Kidney glomerular epithelial cell (primary cell): ENCODE measurements around the gene CLASP1.

Experiments used
- DNase-seq: peaks from one replicate; lab custom pipeline; 2025; lab: John Stamatoyannopoulos, UW

CLASP1 gene

GRCh38 chr2:121372721-121373353 lies 276.4 kb downstream of the CLASP1 start:
- no peak for DNase-seq

GRCh38 chr2:121372082-121372481 lies 277.2 kb downstream of the CLASP1 start:
- DNase-seq = no peak

- DNase-seq = no peak
These were observed 280.4 kb downstream of the CLASP1 start for GRCh38 chr2:121368836-121369235.

- DNase-seq = no peak
These were observed 281.1 kb downstream of the CLASP1 start for GRCh38 chr2:121368155-121368554.

GRCh38 chr2:121367246-121367900 lies 281.9 kb downstream of the CLASP1 start:
- no peak for DNase-seq

GRCh38 chr2:121366040-121366439 lies 283.2 kb downstream of the CLASP1 start:
- no peak for DNase-seq

GRCh38 chr2:121365061-121365460 lies 284.2 kb downstream of the CLASP1 start:
- DNase-seq = no peak

- DNase-seq = peak; percentile 65
These were observed 285.4 kb downstream of the CLASP1 start for GRCh38 chr2:121363632-121364420.

GRCh38 chr2:121362774-121363173 lies 286.5 kb downstream of the CLASP1 start:
- no peak for DNase-seq

GRCh38 chr2:121362226-121362625 lies 287.0 kb downstream of the CLASP1 start:
- no peak for DNase-seq

GRCh38 chr2:121360566-121361300 lies 288.5 kb downstream of the CLASP1 start:
- peak; percentile 84 for DNase-seq

GRCh38 chr2:121359716-121360565 lies 289.3 kb downstream of the CLASP1 start:
- DNase-seq = no peak

- no peak for DNase-seq
These were observed 290.1 kb downstream of the CLASP1 start for GRCh38 chr2:121359170-121359569.

GRCh38 chr2:121358291-121358690 lies 291.0 kb downstream of the CLASP1 start:
- no peak for DNase-seq

GRCh38 chr2:121356058-121356640 lies 293.1 kb downstream of the CLASP1 start:
- peak; percentile 56 for DNase-seq

GRCh38 chr2:121355488-121355887 lies 293.8 kb downstream of the CLASP1 start:
- no peak for DNase-seq

- DNase-seq = no peak
These were observed 297.5 kb downstream of the CLASP1 start for GRCh38 chr2:121351521-121352318.

- DNase-seq = no peak
These were observed 298.4 kb downstream of the CLASP1 start for GRCh38 chr2:121350890-121351289.

GRCh38 chr2:121350402-121350775 lies 298.9 kb downstream of the CLASP1 start:
- no peak for DNase-seq

- no peak for DNase-seq
These were observed 299.4 kb downstream of the CLASP1 start for GRCh38 chr2:121349721-121350401.
